ENCODE measurements around the gene FOSL1. TPM values are rescaled to one million over a fixed set of nuclear protein-coding genes. Genes with fewer than 3 reads are reported as not detected.

Gene FOSL1
- total RNA-seq, 2 donors from 2014 or later = 11.9 to 18.8 TPM

DNA sequence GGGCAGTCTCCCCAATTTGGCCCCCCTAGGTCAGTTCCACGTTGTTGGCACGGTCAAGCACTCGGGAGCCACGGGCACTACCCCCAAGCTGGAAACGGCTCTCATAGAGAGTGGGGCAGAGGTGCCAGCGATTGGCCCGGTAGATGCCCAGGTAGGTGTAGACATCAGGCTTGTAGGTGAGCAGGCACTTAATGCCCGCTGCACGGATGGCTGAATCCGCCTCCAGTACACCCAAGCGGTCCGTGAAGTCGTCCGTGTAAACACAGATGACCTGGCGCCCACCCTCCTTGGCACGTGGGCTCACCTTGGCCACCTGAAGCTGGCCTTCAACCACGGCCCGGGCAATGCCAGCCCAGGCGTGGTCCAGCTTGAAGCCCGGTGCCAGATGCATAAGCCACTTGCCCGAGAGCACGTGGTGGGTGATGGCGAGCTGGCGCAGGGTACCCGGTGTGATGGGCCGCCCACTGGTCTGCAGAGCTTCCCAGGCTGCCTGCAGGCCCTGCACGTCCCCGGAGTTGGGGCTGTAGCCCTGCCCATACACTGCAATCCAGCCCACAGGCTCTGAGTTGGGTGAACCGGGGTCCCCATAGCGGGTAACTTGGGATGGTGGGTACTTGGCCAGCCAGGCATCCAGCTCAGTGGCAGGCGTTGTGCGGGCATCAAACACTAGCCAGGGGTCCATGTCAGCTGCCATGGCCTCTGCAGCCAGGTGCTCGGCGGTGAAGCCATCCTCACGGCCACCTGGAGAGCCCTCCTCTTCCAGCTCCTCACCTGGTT, 17.4 kb upstream of the FOSL1 start:
- Mint-ChIP-seq H3K36me3 (ENCODE audit: insufficient read depth in 2 of 2) (peaks cover 4 to 8% of the 10 kb centered on the region in 2 donors), H3K4me1 (ENCODE audit: low read depth) (peaks cover 43% of the 10 kb centered on the region), H3K4me3 (peak overlapping the region; percentile 95 to 96), H3K27ac (no peak overlapping the region), H3K9me3 (no peaks in the 10 kb centered on the region), H3K27me3 (ENCODE audit: low read depth) (no peaks in the 10 kb centered on the region)
- no peak for ATAC-seq (replicated peaks in 1 of 2)
- DNase-seq = no peak

DNA sequence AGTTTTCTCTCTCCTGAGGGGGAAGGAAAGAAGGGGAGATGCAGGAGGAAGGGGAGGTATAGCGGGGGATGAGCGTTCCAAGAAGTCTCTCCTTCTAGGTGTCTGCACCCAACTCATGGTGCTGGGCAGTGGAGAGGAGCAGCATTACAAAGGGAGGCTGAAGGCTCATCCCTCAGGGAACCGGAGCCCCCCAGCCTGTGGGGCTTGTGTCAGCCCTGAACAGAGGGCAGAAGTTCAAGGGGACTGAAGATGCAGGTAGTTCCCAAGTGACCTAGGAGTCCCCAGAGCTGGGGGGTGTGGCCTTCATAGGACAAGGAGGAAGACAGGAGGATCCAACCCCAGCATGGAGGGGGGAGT, 16.9 kb upstream of the FOSL1 start:
- Mint-ChIP-seq H3K27me3 (ENCODE audit: low read depth) (no peaks in the 10 kb centered on the region), H3K27ac (peak overlapping the region; percentile 38), H3K4me3 (peak overlapping the region; percentile 64 to 95), H3K36me3 (ENCODE audit: insufficient read depth in 2 of 2) (peaks cover 3 to 6% of the 10 kb centered on the region in 2 donors), H3K4me1 (ENCODE audit: low read depth) (peaks cover 40% of the 10 kb centered on the region), H3K9me3 (no peaks in the 10 kb centered on the region)
- no peak for ATAC-seq (replicated peaks in 1 of 2)
- DNase-seq = no peak

DNA sequence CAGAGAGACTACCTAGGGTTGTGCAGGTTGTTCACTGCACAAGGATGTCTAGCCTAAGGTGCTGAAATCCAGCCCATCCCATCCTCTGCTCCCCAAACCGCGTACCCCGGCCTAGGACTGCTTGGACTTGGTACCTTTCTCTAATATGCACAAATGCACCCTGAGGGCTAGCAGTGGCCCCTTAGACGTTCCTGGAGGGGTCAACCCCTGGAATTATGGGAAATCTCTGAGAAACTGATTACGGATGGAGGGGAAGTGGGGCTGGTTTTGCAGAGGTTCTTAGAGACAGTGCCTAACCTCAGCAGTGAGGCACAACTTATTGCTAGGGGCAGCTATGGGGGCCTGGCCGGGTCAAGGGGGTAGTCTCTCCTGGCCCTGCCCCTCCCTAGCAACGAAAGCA, 16.2 kb upstream of the FOSL1 start:
- H3K27me3 Mint-ChIP-seq (ENCODE audit: low read depth) = no peaks in the 10 kb centered on the region
- peak overlapping the region; percentile 64 to 95 for H3K4me3 Mint-ChIP-seq
- DNase-seq = no peak
- no peak overlapping the region for H3K27ac Mint-ChIP-seq
- no peak for ATAC-seq (replicated peaks in 1 of 2)
- peaks cover 0 to 6% of the 10 kb centered on the region in 2 donors for H3K36me3 Mint-ChIP-seq (ENCODE audit: insufficient read depth in 2 of 2)
- H3K4me1 Mint-ChIP-seq (ENCODE audit: low read depth) = peaks cover 37% of the 10 kb centered on the region
- H3K9me3 Mint-ChIP-seq = no peaks in the 10 kb centered on the region

DNA sequence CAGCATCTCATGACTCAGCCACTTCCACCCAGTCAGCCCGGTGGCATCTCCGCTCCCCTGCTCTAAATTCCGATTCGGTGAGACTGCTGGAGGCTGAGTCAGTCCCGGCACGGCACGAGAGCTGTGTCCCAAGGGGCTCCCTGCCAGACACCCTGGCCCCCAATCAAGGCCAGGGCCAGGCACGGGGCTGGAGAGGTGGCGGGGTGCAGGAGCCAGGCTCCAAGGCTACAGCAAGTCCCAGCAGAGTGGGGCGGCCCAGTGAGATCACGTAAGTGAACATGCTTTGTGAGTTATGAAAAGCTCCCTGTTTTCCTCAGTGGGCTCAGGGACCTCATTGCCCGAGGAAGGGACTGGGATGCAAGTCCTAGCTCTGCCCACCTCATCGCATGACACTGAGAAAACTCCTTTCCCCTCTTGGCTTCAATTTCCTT, 15.6 kb upstream of the FOSL1 start:
- Mint-ChIP-seq H3K4me3 (no peak overlapping the region), H3K9me3 (no peaks in the 10 kb centered on the region), H3K36me3 (ENCODE audit: insufficient read depth in 2 of 2) (peaks cover 0 to 6% of the 10 kb centered on the region in 2 donors), H3K4me1 (ENCODE audit: low read depth) (peaks cover 37% of the 10 kb centered on the region), H3K27me3 (ENCODE audit: low read depth) (no peaks in the 10 kb centered on the region), H3K27ac (no peak overlapping the region)
- DNase-seq = no peak
- ATAC-seq (replicated peaks in 1 of 2) = no peak

DNA sequence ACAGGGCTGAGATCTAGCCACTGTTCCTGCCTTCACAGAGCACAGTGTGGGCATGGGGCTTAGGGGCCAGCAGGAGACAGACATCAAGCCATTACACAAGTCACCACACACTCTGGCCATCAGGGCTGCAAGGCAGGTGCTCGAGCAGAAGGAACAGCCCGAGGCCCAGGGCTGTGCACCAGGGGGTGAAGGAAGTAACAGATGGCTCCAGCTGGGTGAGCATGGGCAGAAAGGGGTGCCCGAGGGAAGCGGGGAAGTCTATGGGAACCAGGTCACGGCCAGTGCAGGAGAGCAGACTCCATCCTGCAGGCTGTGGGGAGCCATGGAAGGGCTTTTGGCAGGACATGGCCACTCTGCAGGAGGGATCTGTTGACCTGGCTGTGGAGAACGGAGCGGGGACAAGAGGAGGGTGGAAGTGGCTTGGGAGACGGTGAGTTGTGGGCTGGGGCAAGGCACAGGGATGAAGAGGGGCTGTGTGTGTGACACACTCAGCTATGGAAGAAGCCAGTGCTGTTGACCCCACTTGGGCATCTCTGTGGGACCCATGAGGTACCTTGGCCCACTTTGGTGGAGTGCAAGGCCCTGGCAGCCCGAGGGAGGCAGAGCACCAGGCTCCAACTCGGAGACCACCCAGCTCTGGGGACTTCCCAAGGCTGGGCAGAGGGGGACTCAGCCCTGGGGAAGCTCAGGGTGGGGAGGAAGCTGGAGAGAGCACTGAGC, 15.1 kb upstream of the FOSL1 start:
- DNase-seq = no peak
- Mint-ChIP-seq H3K27me3 (ENCODE audit: low read depth) (no peaks in the 10 kb centered on the region), H3K36me3 (ENCODE audit: insufficient read depth in 2 of 2) (peaks cover 0 to 4% of the 10 kb centered on the region in 2 donors), H3K9me3 (no peaks in the 10 kb centered on the region), H3K27ac (no peak overlapping the region), H3K4me1 (ENCODE audit: low read depth) (peaks cover 35% of the 10 kb centered on the region), H3K4me3 (no peak overlapping the region)
- ATAC-seq (replicated peaks in 1 of 2) = no peak

DNA sequence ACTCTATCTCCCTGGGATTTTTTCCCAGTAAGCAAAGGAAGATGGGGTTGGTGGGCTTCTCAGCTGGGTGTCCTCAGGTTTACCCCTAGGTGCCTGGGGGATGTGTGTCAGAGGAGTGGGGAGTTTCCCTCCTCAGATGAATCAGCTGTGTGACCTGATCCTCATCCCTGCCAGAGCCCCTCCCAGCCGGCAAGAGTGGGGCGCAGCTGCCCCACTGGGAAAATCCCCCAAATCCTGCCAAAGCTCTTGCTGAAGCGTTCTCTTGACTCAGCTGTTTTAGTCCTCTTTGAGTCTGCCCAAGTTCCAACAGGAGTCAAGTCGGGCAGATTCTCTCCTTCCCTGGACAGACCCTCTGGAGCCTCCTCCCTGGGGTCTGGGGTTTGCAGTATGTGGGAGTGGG, 12.7 kb upstream of the FOSL1 start:
- Mint-ChIP-seq H3K27me3 (ENCODE audit: low read depth) (peaks cover 6% of the 10 kb centered on the region), H3K4me3 (no peak overlapping the region), H3K4me1 (ENCODE audit: low read depth) (peaks cover 35% of the 10 kb centered on the region), H3K9me3 (no peaks in the 10 kb centered on the region), H3K27ac (no peak overlapping the region), H3K36me3 (ENCODE audit: insufficient read depth in 2 of 2) (no peaks in the 10 kb centered on the region)
- peak in 1 of 2 donors; percentile 42 for ATAC-seq (replicated peaks in 1 of 2)
- DNase-seq = no peak

DNA sequence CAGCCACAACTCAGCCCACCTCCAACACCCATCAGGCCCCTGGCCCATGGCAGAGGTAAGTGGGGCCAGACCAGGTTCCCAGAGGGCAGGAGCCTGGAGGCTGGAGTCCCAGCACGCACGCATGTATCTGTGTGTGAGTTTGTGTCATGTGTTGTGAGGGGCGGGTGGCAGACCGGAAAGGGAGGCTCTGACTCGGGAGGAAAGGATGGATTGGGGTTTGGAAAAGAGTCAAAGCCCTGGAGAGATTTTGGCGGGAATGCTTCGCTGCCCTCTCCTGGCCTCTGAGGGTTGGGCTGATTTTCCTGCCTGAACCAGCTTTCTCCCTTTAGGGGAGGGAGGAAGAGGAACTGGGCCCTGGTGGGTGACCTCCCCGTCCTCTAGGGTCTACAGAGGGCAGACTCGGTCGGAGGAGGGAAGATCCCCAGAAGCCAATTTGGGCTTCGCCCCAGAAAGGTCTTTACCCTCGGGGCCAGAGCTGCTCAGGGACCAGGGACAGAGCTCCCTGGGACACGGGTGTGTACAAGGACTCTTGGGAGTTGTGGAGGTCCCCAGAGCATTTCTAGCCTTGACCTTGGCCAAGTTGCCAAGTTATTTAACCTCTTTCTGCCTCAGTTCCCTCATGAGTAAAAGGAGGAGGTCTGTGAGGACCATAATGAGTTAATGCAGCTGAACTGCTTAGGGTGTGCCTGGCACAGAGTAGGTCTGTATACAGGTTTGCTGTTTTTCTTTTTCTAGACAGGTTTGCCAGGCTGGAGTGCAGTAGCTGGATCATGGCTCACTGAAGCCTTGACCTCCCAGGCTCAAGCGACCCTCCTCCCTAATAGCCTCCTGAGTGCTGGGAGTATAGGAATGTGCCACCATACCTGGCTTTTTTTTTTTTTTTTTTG, 11.7 kb upstream of the FOSL1 start:
- Mint-ChIP-seq H3K27me3 (ENCODE audit: low read depth) (peaks cover 6% of the 10 kb centered on the region), H3K9me3 (no peaks in the 10 kb centered on the region), H3K4me1 (ENCODE audit: low read depth) (peaks cover 29% of the 10 kb centered on the region), H3K36me3 (ENCODE audit: insufficient read depth in 2 of 2) (no peaks in the 10 kb centered on the region), H3K4me3 (peak overlapping the region in 1 of 2 donors; percentile 13), H3K27ac (no peak overlapping the region)
- DNase-seq = no peak
- peak in 1 of 2 donors; percentile 2 for ATAC-seq (replicated peaks in 1 of 2)

DNA sequence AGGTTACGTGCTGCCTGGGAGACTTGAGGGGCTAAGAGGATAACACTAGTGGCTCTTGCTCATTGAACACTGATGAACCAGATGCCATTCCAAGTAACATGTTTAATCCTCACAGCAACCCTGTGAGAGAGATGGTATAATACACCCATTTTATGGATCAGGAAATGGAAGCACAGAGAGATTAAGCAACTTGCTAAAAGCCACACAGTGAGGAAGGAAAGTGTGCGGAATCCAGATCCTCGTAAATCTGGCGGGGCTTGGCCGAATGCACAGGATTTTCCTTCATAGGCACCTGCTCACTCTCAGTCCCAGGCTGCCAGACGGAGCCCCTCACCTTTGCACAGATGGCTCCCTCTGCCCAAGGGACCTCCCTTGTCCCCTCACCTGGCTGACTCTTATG, 7.7 kb upstream of the FOSL1 start:
- Mint-ChIP-seq H3K27me3 (ENCODE audit: low read depth) (peaks cover 6% of the 10 kb centered on the region), H3K27ac (no peak overlapping the region), H3K9me3 (no peaks in the 10 kb centered on the region), H3K36me3 (ENCODE audit: insufficient read depth in 2 of 2) (no peaks in the 10 kb centered on the region), H3K4me3 (no peak overlapping the region), H3K4me1 (ENCODE audit: low read depth) (peaks cover 14% of the 10 kb centered on the region)
- ATAC-seq (replicated peaks in 1 of 2) (no peak), DNase-seq (no peak)

DNA sequence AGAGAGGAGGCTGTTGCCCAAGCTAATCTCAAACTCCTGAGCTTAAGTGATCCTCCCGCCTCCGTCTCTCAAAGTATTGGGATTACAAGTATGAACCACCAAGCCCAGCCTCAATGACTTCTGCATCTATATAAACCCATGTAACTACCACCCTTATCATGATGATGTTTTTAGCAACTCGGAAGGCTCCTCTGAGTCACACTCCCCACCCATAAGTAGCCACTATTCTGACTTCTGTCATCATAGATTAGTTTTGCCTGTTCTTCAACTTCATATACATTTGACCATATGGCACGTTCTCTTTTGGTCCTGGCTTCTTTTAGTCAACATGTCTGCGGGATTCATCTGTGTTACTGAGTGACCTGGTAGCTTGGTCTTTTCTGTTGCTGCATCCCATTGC, 6.4 kb upstream of the FOSL1 start:
- peaks cover 19% of the 10 kb centered on the region for H3K4me1 Mint-ChIP-seq (ENCODE audit: low read depth)
- H3K36me3 Mint-ChIP-seq (ENCODE audit: insufficient read depth in 2 of 2) = no peaks in the 10 kb centered on the region
- H3K27me3 Mint-ChIP-seq (ENCODE audit: low read depth) = peaks cover 6% of the 10 kb centered on the region
- DNase-seq = no peak
- no peaks in the 10 kb centered on the region for H3K9me3 Mint-ChIP-seq
- peak in 1 of 2 donors; percentile 31 for ATAC-seq (replicated peaks in 1 of 2)
- no peak overlapping the region for H3K27ac Mint-ChIP-seq
- no peak overlapping the region for H3K4me3 Mint-ChIP-seq

DNA sequence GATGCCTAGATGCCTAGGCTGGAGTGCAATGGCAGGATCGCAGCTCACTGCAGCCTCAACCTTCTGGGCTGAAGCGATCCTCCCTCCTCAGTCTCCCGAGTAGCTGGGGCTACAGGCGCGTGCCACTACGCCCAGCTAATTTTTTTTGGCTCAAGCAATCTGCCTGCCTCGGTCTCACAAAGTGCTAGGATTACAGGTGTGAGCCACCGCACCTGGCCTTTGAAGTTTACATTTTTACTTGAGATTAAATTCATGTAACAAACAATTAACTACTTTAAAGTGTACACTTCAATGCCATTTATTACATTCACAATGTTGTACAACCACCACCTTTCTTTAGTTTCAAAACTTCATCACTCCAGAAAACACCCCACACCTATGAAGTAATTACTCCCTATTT, 3.5 kb upstream of the FOSL1 start:
- ATAC-seq (replicated peaks in 1 of 2) (no peak), DNase-seq (no peak)
- Mint-ChIP-seq H3K27me3 (ENCODE audit: low read depth) (no peaks in the 10 kb centered on the region), H3K36me3 (ENCODE audit: insufficient read depth in 2 of 2) (peaks cover 1 to 2% of the 10 kb centered on the region in 2 donors), H3K9me3 (no peaks in the 10 kb centered on the region), H3K4me3 (no peak overlapping the region), H3K27ac (no peak overlapping the region), H3K4me1 (ENCODE audit: low read depth) (peaks cover 29% of the 10 kb centered on the region)

DNA sequence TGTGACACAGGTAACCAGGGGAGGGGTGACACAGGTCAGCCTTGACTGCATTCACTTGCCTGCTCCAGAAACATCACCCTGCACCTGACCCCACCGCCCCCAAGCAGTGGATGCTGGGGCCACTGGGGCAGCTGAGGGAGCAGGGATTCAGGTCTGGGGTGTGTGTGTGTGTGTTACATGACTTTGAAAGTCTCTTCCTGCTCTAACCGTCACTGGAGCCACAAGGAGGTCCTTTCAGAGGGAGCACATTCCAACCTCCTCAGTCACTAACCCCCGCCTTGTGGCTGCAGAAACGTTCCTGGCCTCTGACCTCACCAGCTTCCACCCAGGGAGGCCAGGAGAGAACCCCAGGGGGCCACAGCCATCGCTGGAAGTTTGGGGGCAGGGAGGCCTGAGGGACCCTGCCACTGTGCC, 2.9 kb upstream of the FOSL1 start:
- Mint-ChIP-seq H3K9me3 (no peaks in the 10 kb centered on the region), H3K36me3 (ENCODE audit: insufficient read depth in 2 of 2) (peaks cover 1 to 3% of the 10 kb centered on the region in 2 donors), H3K4me3 (no peak overlapping the region), H3K27me3 (ENCODE audit: low read depth) (no peaks in the 10 kb centered on the region), H3K27ac (no peak overlapping the region), H3K4me1 (ENCODE audit: low read depth) (peaks cover 35% of the 10 kb centered on the region)
- ATAC-seq (replicated peaks in 1 of 2) (no peak), DNase-seq (no peak)

DNA sequence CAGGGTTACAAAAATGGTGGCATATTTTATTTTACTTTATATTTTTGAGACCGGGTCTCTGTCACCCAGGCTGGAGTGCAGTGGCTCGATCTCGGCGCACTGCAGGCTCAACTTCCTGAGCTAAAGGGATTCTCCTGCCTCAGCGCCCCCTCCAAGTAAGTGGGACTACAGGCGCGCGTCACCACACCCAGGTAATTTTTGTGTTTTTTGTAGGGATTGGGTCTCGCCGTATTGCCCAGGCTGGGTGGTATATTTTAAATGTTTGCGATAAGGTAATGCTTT, 652 bp upstream of the FOSL1 start:
- no peaks in the 10 kb centered on the region for H3K27me3 Mint-ChIP-seq (ENCODE audit: low read depth)
- H3K27ac Mint-ChIP-seq = no peak overlapping the region
- ATAC-seq (replicated peaks in 1 of 2) (no peak), DNase-seq (no peak)
- no peaks in the 10 kb centered on the region for H3K9me3 Mint-ChIP-seq
- peaks cover 54% of the 10 kb centered on the region for H3K4me1 Mint-ChIP-seq (ENCODE audit: low read depth)
- peak overlapping the region; percentile 66 to 77 for H3K4me3 Mint-ChIP-seq
- peaks cover 3 to 6% of the 10 kb centered on the region in 2 donors for H3K36me3 Mint-ChIP-seq (ENCODE audit: insufficient read depth in 2 of 2)
